ENCODE results near the gene MMAB.
A peak's percentile ranks its signal among the peaks of the same experiment; 100 is the strongest.
"Not testable (repeated sequence)": the region's sequence is repeated elsewhere in the genome, so short reads cannot be mapped to it uniquely, and the experiment has no call there.

MMAB gene

GRCh38 chr12:109602132-109602531 lies 28.8 kb upstream of the MMAB start:
- not testable (repeated sequence) for FAIRE-seq; DNase-seq (ENCODE audit: low spot score)

DNA sequence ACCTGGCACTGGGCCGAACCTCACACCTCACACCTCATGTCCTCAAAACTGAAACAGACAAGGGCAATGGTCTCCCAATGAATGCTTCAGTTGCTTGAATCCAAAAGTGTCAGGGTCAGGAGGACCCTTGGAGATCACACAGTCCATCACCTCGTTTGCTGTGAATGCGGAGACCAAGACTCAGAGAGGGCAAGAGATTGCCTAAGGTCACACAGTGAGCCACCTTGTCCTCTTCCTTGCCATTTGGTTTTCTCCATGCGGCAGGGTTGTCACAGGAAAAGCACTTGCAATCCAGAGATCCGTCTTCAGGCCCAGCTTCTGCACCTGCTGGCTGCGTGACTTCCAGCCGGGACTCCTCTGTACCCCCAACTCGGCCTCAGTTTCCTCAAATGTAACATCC lies 28.3 kb upstream of the MMAB start:
- FAIRE-seq (no peak), DNase-seq (ENCODE audit: low spot score) (no peak)

DNA sequence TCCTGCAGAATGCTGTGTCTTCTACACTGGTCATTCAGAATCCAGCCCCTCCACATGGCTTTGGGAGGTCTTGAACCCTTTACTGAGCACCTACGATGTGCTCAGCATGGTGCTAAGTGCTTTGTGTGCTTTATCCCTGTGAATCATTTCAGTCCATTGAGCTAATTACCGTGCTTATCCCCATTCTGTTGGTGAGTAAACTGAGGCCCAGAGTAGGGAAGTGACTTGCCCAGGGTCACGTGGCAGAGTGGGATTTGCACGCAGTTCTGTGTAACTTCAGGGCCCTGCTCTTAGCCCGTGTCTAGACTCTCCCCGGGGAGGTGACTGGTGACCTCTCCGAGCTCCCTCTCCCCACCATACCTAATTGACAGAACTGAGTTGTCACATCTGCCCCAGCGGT lies 27.7 kb upstream of the MMAB start:
- DNase-seq (ENCODE audit: low spot score): no peak
- no peak for FAIRE-seq

DNA sequence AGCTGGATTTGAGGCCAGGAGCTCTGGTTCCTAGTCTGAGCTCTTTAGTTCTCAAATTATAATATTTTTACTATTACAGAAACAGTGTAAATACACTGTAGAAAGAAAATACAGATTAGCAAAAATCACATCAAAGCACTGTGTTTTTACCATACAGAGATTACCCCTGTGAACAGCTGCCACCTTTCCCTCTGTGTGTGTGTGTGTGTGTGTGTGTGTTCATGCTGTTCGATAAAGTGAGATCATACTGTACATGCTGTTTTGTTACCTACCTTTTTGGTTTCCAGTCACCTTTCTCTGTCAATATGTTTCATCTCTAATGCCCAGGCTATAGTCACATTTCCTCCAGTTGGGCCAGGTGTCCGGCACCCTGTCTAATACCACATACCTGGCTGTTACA lies 27.2 kb upstream of the MMAB start:
- FAIRE-seq (no peak), DNase-seq (ENCODE audit: low spot score) (no peak)

DNA sequence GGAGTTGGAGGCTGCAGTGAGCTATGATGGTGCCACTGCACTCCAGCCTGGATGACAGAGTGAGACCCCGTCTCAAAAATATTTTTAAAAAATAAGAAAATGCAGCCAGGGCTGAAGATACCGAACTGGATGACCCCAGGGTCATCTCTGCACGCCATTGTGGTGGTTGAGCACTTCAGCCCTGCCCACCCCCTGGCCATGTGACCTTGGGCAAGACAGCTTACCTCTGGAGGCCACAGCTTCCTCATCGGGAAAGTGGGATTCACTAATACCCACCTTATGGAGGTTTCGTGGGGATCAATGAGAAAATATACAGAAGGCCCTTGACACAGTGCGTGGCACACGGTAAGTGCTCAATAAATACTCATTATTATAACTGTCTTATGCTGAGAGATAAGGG lies 25.8 kb upstream of the MMAB start:
- no peak for FAIRE-seq
- no peak for DNase-seq (ENCODE audit: low spot score)

- DNase-seq (ENCODE audit: low spot score) (no peak), FAIRE-seq (no peak)
Measured at GRCh38 chr12:109598428-109598854, 25.1 kb upstream of the MMAB start.

DNA sequence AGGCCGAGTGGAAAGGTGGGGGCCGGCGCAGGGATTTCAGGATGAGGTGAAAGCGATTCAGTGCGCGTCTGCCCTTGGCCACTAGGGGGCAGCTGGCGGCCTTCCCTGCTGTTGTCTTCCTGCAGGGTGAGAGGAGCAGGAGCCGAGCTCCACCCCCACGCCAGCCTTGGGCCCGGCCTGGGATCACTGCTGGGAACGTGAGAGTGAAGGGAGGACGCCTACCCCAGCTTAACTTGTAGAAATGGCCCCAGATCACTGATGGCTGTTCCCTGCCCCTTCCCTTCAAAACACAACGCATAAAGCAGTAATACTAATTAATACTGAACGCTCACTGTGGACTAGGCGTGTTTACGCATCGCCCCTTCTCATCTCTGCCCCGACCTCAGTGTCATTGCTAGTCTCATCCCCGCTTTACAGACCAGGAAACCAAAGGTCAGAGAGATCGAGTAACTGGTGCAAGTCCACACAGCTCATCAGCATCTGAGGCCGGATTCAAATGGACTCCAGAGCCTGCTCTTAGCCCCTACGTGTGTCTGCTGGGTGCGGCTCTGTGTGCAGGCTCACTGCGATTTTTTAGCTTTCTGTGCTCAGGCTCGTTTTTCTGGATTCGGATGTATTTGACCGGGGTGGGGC lies 24.6 kb upstream of the MMAB start:
- FAIRE-seq (no peak), DNase-seq (ENCODE audit: low spot score) (peak; percentile 86)

DNA sequence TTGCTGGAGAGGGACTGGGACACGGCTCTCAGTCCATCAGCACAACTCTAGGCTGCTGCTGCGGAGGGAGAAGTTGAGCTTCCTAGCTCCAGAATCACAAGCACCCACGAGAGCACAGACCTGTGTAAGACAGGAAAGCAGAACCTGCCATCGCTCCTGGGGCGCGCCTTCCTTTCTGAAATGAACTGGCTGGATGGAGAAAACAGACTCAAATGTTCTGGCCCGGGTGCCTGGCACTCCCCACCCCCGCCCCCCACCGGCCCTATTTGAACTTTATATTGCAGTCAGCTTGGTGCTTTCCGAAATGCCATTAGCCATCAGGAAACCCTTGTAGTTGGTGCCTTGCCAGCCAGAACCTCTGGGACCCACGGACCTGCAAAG lies 24.1 kb upstream of the MMAB start:
- DNase-seq (ENCODE audit: low spot score) (no peak), FAIRE-seq (no peak)

DNA sequence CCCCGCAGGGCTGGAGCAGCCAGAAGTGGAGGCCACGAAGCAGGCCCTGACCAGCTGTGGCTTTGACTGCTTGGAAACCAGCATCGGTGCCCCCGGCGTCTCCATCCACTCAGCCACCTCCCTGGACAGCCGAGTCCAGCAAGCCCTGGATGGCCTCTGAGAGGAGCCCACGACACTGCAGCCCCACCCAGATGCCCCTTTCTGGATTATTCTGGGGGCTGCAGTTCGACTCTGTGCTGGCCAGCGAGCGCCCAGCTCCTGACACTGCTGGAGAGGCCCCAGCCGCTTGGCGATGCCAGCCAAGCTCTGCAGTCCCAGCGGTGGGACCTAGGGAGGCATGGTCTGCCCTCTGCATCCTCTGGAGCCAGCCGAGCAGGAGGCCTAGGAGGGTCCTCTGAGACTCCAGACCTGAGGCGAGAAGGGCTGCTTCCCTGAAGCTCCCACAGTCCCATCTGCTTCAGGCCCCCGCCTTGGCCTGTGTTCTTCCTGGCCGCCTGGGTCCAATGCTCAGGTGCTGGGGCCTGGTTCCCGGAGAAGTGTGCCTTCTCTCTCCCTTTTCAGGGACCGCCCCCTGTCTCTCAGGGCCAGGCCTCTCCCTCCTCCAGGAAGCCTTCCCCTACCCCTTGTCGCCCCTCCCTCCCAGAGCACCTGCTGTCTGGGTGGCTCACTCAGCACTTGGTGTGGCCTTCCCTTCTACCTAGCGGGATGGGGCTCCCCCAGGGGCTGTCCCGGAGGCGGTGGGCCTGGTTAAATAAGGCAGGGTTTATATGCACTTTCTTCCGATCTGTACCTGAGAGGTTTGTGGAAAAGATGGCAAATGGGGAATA lies 23.3 kb upstream of the MMAB start:
- DNase-seq (ENCODE audit: low spot score) (no peak), FAIRE-seq (no peak)

DNA sequence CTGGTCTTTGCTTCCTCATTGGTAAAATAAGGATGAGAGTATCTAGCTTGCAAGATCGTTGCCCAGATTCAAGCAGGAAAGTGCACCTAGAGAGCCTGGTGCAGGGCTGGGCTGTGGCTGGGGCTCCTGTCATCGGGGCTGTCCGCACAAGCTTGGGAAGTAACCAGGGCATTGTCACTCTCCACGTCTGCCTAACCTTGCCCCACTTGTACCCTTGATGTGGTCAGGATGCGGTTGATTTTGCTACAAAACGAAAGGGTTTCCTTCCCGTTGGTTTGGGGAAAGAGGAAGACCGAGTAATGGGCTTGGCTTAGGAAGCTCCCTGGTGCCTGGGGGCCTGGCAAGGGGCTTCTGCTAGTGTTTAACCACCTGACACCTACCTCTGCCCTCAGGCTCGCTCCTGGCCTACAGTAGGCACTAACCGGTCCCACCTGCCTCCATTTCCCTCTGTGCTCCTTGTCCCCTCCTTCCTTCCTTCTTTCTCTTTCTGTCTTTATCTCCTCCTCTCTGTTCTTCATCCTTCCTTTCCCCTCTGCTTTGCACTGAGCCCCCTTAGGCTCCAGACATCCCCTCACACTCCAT lies 22.1 kb upstream of the MMAB start:
- DNase-seq (ENCODE audit: low spot score): no peak
- FAIRE-seq: no peak

- DNase-seq (ENCODE audit: low spot score) (no peak), FAIRE-seq (no peak)
Measured at GRCh38 chr12:109594556-109595317, 21.4 kb upstream of the MMAB start.

DNA sequence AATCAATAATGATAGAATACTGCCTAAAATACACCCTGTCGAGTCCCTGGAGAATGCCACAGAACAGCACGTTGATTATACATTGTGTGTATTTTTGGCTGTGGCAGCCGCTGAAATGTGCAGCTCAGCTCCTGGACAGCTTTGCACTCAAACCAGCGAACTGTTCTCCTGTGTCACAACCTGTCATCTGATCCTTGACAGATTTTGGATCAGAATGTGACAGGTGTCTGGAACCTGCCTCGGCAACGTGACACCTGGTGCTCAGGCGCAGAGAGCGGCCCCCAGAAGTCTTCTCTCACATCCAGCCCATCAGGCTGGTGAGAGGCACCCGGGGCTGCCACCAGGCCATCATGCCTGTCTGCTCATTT lies 19.6 kb upstream of the MMAB start:
- no peak for DNase-seq (ENCODE audit: low spot score)

DNA sequence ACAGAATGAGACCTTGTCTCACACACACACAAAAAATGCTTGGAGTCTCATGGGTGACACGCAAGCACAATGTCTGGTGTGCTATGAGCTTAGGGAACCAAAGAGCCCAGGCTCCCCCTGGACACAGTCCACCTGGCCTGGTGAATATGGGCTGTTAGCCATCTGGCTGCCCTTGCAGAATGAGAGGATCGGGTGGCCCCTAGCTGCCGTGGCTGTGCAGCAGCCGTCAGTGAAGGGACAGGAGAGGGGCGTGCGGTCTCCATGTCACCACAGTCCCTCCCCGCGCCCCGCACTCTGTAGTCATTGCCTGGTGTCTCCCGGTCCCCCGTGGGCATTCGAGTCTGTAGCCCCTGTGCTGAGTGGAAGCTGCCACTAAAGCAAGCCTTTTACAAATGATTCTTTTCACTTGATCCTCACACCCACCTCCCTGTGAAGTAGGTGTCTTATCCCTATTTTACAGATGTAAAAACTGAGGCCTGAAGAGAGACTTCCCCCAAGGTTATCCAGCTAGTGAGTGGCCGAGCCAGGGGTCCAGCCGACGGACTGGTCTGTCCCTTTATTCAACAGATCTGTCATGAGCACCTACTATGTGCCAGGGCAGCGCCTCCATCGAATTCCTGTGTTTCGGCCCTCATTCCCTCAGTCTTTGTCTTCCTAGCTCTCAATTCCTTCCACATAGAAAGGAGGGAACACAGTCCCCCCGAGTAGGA lies 19.0 kb upstream of the MMAB start:
- DNase-seq (ENCODE audit: low spot score) (no peak), FAIRE-seq (no peak)

More for the DNA sequence above, 19.6 kb upstream of the MMAB start:
- FAIRE-seq: no peak

- FAIRE-seq (no peak), DNase-seq (ENCODE audit: low spot score) (no peak)
Measured at GRCh38 chr12:109591041-109591440, 17.7 kb upstream of the MMAB start.

DNA sequence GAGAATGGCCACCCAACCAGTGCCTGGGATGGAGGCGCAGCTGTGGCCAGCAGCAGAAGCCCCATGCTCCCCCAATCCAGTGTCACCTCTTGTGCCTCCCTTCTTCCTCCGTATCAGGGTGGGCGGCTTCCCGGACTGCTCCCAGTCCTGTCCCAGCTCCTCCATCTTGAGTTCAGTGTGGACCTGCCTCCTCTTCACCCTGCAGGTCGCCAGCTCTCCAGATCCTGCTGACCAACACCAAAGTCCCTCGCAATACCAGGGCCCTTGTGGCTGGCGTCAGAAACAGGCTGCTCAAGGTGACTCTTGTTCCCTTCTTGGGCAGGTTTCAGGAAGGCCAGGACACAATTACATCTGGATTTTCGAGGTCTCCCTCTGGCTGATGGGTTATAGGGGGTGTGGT lies 17.3 kb upstream of the MMAB start:
- no peak for FAIRE-seq
- no peak for DNase-seq (ENCODE audit: low spot score)

GRCh38 chr12:109589691-109590245 lies 16.5 kb upstream of the MMAB start:
- FAIRE-seq (no peak), DNase-seq (ENCODE audit: low spot score) (no peak)

- no peak for FAIRE-seq
- no peak for DNase-seq (ENCODE audit: low spot score)
Measured at GRCh38 chr12:109589240-109589590, 15.9 kb upstream of the MMAB start.

GRCh38 chr12:109588461-109589239 lies 15.3 kb upstream of the MMAB start:
- DNase-seq (ENCODE audit: low spot score): no peak
- no peak for FAIRE-seq

GRCh38 chr12:109587921-109588320 lies 14.6 kb upstream of the MMAB start:
- FAIRE-seq (no peak), DNase-seq (ENCODE audit: low spot score) (no peak)
